ENCODE data around the gene MBOAT1. TPM values are rescaled to one million over a fixed set of nuclear protein-coding genes. Genes with fewer than 3 reads are reported as not detected.

The MBOAT1 gene
- polyA plus RNA-seq, 2 of the 4 experiments (the other 2 are of a cell fraction): 1.9 to 5.5 TPM

DNA sequence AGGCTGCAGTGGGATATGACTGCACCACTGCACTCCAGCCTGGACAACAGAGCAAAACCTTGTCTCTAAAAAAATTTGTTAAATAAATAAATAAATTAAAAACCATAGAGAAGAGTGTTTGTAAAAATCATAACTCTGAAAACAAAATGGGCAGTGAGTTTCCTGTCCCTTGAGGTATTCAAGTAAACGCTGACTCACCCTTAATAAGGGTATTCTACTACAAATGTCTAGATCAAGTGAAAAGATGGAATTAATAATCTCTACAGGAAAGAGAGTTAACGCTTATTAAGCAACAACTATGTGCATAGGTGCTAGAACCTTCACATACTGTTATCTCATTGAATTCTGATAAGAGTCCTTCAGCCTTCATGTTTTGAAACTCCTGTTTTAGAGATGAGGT is 19.9 kb upstream of the MBOAT1 start:
- DNase-seq (ENCODE audit: low read depth in 1 of 2, low spot score in 1 of 2) (no peak), FAIRE-seq (no peak), ATAC-seq (no peak)
- TF ChIP-seq JUN (IDR thresholded peaks at IDR 0.05): no peak
- no peak for TF ChIP-seq CHD4 (IDR thresholded peaks at IDR 0.05; ENCODE audit: borderline replicate concordance)
- TF ChIP-seq POLR2A (IDR thresholded peaks at IDR 0.05; ENCODE audit: low read length): no peak
- TF ChIP-seq NFE2L2 (conservative IDR thresholded peaks at IDR 0.05; ENCODE audit: low read length): peak; percentile 40
- TF ChIP-seq, protein P1, sequence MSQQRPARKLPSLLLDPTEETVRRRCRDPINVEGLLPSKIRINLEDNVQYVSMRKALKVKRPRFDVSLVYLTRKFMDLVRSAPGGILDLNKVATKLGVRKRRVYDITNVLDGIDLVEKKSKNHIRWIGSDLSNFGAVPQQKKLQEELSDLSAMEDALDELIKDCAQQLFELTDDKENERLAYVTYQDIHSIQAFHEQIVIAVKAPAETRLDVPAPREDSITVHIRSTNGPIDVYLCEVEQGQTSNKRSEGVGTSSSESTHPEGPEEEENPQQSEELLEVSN (IDR thresholded peaks at IDR 0.05; ENCODE audit: borderline replicate concordance, low read depth): no peak
- TF ChIP-seq RCOR1 (IDR thresholded peaks at IDR 0.05; ENCODE audit: low read depth, low read length): no peak
- TF ChIP-seq MAFK (IDR thresholded peaks at IDR 0.05; ENCODE audit: partially characterized antibody): peak; percentile 26
- no peak for TF ChIP-seq SMC3 (IDR thresholded peaks at IDR 0.05)
- no peaks in the 10 kb centered on the region for H3K9me3 ChIP-seq
- 79% methylated on average over 2 of the region's 2 CpGs for WGBS (ENCODE audit: missing lambda C conversion rate)
- CTCF ChIA-PET: no interaction called here
- H3K27ac ChIP-seq: no peak overlapping the region
- H3K4me1 ChIP-seq: no peaks in the 10 kb centered on the region
- POLR2A ChIA-PET: no interaction called here
- no peak overlapping the region for H3K4me3 ChIP-seq
- no peak overlapping the region for H3K4me2 ChIP-seq

DNA sequence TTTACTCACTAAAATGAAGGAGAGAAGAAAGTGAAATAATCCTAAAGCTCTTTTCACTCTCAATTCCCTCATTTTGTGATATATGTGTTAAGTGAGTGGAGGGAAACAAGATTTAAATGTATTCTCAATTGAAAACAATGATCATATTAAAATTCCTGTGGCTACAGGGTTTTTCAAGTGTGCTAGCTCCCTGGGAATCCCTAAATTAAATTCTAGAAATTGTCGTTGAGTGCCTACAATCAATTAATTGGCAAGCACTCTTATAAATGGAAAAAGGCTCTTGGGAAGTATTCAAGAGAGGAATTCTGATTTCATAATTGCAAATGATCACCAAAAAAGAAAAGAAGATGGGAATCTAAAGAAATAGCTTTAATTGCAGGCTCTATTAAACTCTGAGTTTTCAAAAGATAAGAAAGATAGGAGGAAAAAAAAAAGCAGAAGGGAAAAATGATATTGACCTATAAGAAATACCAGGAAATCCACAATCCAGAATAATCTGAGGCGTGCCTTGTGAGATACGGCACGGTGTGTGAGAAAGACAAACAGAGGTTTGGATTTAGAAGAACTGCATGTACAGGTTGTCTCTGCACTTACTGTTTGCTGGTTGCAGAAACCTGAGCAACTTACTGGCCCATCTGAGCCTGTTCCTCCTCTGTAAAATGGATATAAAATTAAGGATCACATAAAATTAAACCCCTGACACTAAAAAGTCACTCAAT is 18.3 kb upstream of the MBOAT1 start:
- FAIRE-seq (no peak), ATAC-seq (no peak), DNase-seq (ENCODE audit: low read depth in 1 of 2, low spot score in 1 of 2) (no peak)
- Histone ChIP-seq H3K27ac (no peak overlapping the region), H3K9me3 (no peaks in the 10 kb centered on the region), H3K4me1 (no peaks in the 10 kb centered on the region), H3K4me2 (no peak overlapping the region), H3K4me3 (no peak overlapping the region)
- CTCF ChIA-PET: no interaction called here
- POLR2A ChIA-PET: no interaction called here
- no peak for TF ChIP-seq PHF8 (IDR thresholded peaks at IDR 0.05; ENCODE audit: borderline replicate concordance, low read depth)
- TF ChIP-seq MAFK (IDR thresholded peaks at IDR 0.05; ENCODE audit: partially characterized antibody): no peak
- 77% methylated on average over 4 of the region's 4 CpGs for WGBS (ENCODE audit: missing lambda C conversion rate)

DNA sequence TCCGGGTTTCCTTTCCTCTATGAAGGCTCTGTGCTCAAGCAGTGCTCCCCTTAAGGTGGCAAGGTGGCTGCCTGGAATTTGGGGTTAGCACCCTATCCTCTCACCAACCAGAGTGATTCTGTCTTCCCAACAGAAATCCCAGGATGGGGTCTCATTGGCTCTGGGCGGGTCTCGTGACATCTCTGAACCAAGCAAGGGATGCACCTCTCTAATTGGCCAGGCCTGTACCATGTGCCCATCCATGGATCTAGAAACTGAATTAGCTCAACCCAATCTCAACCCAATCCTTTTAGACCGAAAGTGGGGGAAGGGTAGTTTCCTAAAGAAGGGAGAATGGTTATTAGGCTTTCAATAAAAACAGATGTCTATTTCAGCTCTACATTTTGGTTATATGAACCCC is 17.6 kb upstream of the MBOAT1 start:
- FAIRE-seq: no peak
- no peak overlapping the region for H3K4me3 ChIP-seq
- no peak overlapping the region for H3K4me2 ChIP-seq
- ChIA-PET POLR2A (no interaction called here), CTCF (no interaction called here)
- no peak for ATAC-seq
- no peaks in the 10 kb centered on the region for H3K4me1 ChIP-seq
- no peaks in the 10 kb centered on the region for H3K9me3 ChIP-seq
- no peak for DNase-seq (ENCODE audit: low read depth in 1 of 2, low spot score in 1 of 2)
- TF ChIP-seq FOSL2 (IDR thresholded peaks at IDR 0.05): no peak
- TF ChIP-seq FOSL2 (CRISPR knock-in tag; IDR thresholded peaks at IDR 0.05): no peak
- TF ChIP-seq SMC3 (IDR thresholded peaks at IDR 0.05): no peak
- no peak for TF ChIP-seq KDM5A (IDR thresholded peaks at IDR 0.05)
- no peak for TF ChIP-seq FOXS1 (CRISPR knock-in tag; IDR thresholded peaks at IDR 0.05)
- TF ChIP-seq SREBF2 (IDR thresholded peaks at IDR 0.05): no peak
- no peak for TF ChIP-seq JUNB (IDR thresholded peaks at IDR 0.05)
- TF ChIP-seq RARB (CRISPR knock-in tag; IDR thresholded peaks at IDR 0.05): no peak
- no peak for TF ChIP-seq HOXB5 (CRISPR knock-in tag; IDR thresholded peaks at IDR 0.05)
- TF ChIP-seq NPAS2 (CRISPR knock-in tag; IDR thresholded peaks at IDR 0.05; ENCODE audit: borderline replicate concordance): no peak
- no peak for TF ChIP-seq ESRRA (IDR thresholded peaks at IDR 0.05; ENCODE audit: borderline replicate concordance, low read length)
- TF ChIP-seq MYC (IDR thresholded peaks at IDR 0.05; ENCODE audit: borderline replicate concordance, low read length): no peak
- TF ChIP-seq, protein P2, sequence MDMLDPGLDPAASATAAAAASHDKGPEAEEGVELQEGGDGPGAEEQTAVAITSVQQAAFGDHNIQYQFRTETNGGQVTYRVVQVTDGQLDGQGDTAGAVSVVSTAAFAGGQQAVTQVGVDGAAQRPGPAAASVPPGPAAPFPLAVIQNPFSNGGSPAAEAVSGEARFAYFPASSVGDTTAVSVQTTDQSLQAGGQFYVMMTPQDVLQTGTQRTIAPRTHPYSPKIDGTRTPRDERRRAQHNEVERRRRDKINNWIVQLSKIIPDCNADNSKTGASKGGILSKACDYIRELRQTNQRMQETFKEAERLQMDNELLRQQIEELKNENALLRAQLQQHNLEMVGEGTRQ (IDR thresholded peaks at IDR 0.05): no peak
- no peak for TF ChIP-seq MAFK (IDR thresholded peaks at IDR 0.05; ENCODE audit: partially characterized antibody)
- TF ChIP-seq CHD4 (IDR thresholded peaks at IDR 0.05; ENCODE audit: borderline replicate concordance): no peak
- no peak for TF ChIP-seq JUN (IDR thresholded peaks at IDR 0.05)
- TF ChIP-seq, protein P1 (IDR thresholded peaks at IDR 0.05; ENCODE audit: borderline replicate concordance, low read depth): no peak
- TF ChIP-seq ZFP36 (IDR thresholded peaks at IDR 0.05; ENCODE audit: borderline replicate concordance, partially characterized antibody): no peak
- TF ChIP-seq, protein P3, sequence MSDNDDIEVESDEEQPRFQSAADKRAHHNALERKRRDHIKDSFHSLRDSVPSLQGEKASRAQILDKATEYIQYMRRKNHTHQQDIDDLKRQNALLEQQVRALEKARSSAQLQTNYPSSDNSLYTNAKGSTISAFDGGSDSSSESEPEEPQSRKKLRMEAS (IDR thresholded peaks at IDR 0.05): no peak
- TF ChIP-seq, protein P4, sequence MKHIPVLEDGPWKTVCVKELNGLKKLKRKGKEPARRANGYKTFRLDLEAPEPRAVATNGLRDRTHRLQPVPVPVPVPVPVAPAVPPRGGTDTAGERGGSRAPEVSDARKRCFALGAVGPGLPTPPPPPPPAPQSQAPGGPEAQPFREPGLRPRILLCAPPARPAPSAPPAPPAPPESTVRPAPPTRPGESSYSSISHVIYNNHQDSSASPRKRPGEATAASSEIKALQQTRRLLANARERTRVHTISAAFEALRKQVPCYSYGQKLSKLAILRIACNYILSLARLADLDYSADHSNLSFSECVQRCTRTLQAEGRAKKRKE (CRISPR knock-in tag; IDR thresholded peaks at IDR 0.05; ENCODE audit: low read depth): no peak
- TF ChIP-seq, protein P5, sequence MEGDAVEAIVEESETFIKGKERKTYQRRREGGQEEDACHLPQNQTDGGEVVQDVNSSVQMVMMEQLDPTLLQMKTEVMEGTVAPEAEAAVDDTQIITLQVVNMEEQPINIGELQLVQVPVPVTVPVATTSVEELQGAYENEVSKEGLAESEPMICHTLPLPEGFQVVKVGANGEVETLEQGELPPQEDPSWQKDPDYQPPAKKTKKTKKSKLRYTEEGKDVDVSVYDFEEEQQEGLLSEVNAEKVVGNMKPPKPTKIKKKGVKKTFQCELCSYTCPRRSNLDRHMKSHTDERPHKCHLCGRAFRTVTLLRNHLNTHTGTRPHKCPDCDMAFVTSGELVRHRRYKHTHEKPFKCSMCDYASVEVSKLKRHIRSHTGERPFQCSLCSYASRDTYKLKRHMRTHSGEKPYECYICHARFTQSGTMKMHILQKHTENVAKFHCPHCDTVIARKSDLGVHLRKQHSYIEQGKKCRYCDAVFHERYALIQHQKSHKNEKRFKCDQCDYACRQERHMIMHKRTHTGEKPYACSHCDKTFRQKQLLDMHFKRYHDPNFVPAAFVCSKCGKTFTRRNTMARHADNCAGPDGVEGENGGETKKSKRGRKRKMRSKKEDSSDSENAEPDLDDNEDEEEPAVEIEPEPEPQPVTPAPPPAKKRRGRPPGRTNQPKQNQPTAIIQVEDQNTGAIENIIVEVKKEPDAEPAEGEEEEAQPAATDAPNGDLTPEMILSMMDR (IDR thresholded peaks at IDR 0.05): no peak
- 84% methylated on average over 4 of the region's 4 CpGs for WGBS (ENCODE audit: missing lambda C conversion rate)
- no peak overlapping the region for H3K27ac ChIP-seq

All from A549 (cell line).